IgD-negative memory B cell (primary cell): ENCODE measurements around the gene BRAF. TPM values are rescaled to one million over a fixed set of nuclear protein-coding genes. Genes with fewer than 3 reads are reported as not detected.
"Not testable (repeated sequence)": the region's sequence is repeated elsewhere in the genome, so short reads cannot be mapped to it uniquely, and the experiment has no call there.

Source experiments
- H3K27ac Mint-ChIP-seq, 3 donors: one replicate each; pipeline ENCODE4 v1.8.0; 2020 to 2022; ENCODE audit warnings: mild to moderate bottlenecking in 3 of 3, mixed read lengths in 3 of 3, moderate library complexity in 1 of 3
- H3K27me3 Mint-ChIP-seq: one replicate; pipeline ENCODE4 v1.8.0; 2021; ENCODE audit warnings: mixed read lengths
- H3K36me3 Mint-ChIP-seq: one replicate; pipeline ENCODE4 v1.8.0; 2020; ENCODE audit warnings: mild to moderate bottlenecking, mixed read lengths
- H3K4me1 Mint-ChIP-seq, 3 donors: one replicate each; pipeline ENCODE4 v1.8.0; 2020 to 2022; ENCODE audit warnings: mixed read lengths in 3 of 3, mild to moderate bottlenecking in 1 of 3
- H3K4me3 Mint-ChIP-seq, 4 donors: one replicate each; pipeline ENCODE4 v1.8.0; 2020 to 2022; ENCODE audit warnings: mild to moderate bottlenecking in 4 of 4, mixed read lengths in 4 of 4, moderate library complexity in 3 of 4
- H3K9me3 Mint-ChIP-seq, 3 donors: one replicate each; pipeline ENCODE4 v1.8.0; 2020 to 2021; ENCODE audit warnings: mixed read lengths in 3 of 3, mild to moderate bottlenecking in 1 of 3
- polyA plus RNA-seq: library from polyadenylated mRNA; unstranded; fragments of 300-500 nt; fragmentation: Illumina TruSeq; gene quantifications from one replicate; pipeline ENCODE4 v1.2.3, GENCODE V29; 2021

The BRAF gene
- polyA plus RNA-seq, 1 donor from 2014 or later = 11.6 TPM

DNA sequence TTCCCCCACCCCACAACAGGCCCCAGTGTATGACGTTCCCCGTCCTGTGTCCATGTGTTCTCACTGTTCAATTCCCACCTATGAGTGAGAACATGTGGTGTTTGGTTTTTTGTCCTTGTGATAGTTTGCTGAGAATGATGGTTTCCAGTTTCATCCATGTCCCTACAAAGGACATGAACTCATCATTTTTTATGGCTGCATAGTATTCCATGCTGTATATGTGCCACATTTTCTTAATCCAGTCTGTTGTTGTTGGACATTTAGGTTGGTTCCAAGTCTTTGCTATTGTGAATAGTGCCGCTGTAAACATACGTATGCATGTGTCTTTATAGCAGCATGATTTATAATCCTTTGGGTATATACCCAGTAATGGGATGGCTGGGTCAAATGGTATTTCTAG, 216.0 kb downstream of the BRAF start:
- not testable (repeated sequence) for H3K36me3 Mint-ChIP-seq, H3K9me3 Mint-ChIP-seq, H3K4me3 Mint-ChIP-seq, H3K4me1 Mint-ChIP-seq, H3K27me3 Mint-ChIP-seq, H3K27ac Mint-ChIP-seq

DNA sequence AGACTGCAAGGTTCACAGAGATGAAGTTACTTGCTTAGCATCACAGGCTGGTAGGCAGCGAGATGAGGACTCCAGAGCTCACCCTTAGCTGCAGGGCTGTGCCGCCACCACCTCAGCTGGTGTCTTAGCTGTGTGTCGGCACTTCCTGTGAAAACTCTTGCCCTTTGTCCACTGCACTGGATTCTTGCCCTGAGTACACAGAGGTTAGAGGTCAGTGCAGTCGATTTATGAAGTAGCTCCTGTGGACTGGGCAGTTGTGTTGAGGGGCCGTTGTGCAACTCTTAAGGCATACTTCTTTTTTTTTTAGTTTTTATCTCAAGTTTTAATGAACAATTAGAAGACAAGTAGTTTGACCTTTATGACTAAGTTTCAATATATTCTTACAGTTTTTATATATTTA, 217.6 kb downstream of the BRAF start:
- Mint-ChIP-seq H3K4me3 (no peak overlapping the region), H3K4me1 (peaks cover 0 to 7% (median 0%) of the 10 kb centered on the region in 3 donors), H3K9me3 (no peaks in the 10 kb centered on the region), H3K27me3 (no peaks in the 10 kb centered on the region), H3K27ac (no peak overlapping the region), H3K36me3 (peaks cover 4% of the 10 kb centered on the region)

GRCh38 chr7:140704205-140704604, 220.5 kb downstream of the BRAF start:
- Mint-ChIP-seq H3K27me3 (no peaks in the 10 kb centered on the region), H3K9me3 (no peaks in the 10 kb centered on the region), H3K27ac (peak overlapping the region in 1 of 3 donors; percentile 62), H3K36me3 (peaks cover 3% of the 10 kb centered on the region), H3K4me1 (peaks cover 6 to 13% (median 9%) of the 10 kb centered on the region in 3 donors), H3K4me3 (no peak overlapping the region)

DNA sequence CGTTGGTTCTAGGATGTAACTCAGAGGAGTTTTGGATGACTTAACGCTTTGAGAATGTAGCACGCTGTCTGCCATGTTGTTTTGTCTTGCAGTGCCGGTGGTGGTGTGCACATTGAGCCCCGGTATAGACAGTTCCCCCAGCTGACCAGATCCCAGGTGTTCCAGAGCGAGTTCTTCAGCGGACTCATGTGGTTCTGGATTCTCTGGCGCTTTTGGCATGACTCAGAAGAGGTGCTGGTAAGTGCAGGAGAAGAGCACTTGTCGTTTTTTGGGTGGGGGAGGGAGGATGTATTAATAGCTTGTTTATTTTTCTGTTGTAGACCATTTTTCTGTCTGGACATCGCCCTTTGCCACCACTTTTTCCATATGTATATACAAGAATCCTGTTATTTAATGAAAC, 222.0 kb downstream of the BRAF start:
- peaks cover 11 to 22% (median 13%) of the 10 kb centered on the region in 3 donors for H3K4me1 Mint-ChIP-seq
- H3K27ac Mint-ChIP-seq = no peak overlapping the region
- H3K36me3 Mint-ChIP-seq = peaks cover 1% of the 10 kb centered on the region
- no peak overlapping the region for H3K4me3 Mint-ChIP-seq
- H3K27me3 Mint-ChIP-seq = no peaks in the 10 kb centered on the region
- H3K9me3 Mint-ChIP-seq = no peaks in the 10 kb centered on the region

DNA sequence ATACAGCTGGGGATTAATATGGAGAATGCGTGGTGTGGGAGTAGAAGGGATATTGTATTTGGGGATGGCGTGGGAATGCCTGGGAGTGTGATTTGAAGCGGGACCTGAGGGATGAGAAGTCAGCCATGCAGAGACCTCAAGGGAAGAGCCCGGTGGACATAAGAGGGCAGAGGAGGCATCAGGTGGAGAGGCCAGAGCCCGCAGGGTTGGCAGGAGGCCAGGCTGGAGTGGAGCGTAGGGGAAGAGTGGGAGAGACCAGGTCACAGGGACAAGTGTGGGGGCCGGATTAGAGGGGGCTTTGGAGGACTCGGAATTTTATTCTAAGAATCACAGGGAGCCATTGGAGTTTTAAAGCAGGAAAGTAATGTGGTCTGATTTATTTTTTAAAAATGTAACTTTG, 226.3 kb downstream of the BRAF start:
- Mint-ChIP-seq H3K36me3 (peaks cover 1% of the 10 kb centered on the region), H3K27me3 (peaks cover 1% of the 10 kb centered on the region), H3K4me3 (peak overlapping the region; percentile 27 to 99 (median 74)), H3K9me3 (no peaks in the 10 kb centered on the region), H3K27ac (peak overlapping the region in 1 of 3 donors; percentile 4), H3K4me1 (peaks cover 22 to 28% (median 24%) of the 10 kb centered on the region in 3 donors)

- peaks cover 4% of the 10 kb centered on the region for H3K36me3 Mint-ChIP-seq
- H3K4me1 Mint-ChIP-seq = peaks cover 22 to 25% (median 24%) of the 10 kb centered on the region in 3 donors
- peak overlapping the region; percentile 98 to 100 (median 99) for H3K4me3 Mint-ChIP-seq
- H3K27ac Mint-ChIP-seq = peak overlapping the region; percentile 96 to 99 (median 97)
- H3K27me3 Mint-ChIP-seq = peaks cover 1% of the 10 kb centered on the region
- no peaks in the 10 kb centered on the region for H3K9me3 Mint-ChIP-seq
Measured at GRCh38 chr7:140697447-140698143, 227.1 kb downstream of the BRAF start.

- Mint-ChIP-seq H3K36me3 (peaks cover 4% of the 10 kb centered on the region), H3K27ac (peak within 1 kb of the TSS; percentile 96 to 99 (median 97)), H3K4me1 (peaks cover 22 to 24% (median 22%) of the 10 kb centered on the region in 3 donors), H3K9me3 (no peaks in the 10 kb centered on the region), H3K4me3 (peak within 1 kb of the TSS; percentile 98 to 100 (median 99)), H3K27me3 (peaks cover 1% of the 10 kb centered on the region)
Measured at GRCh38 chr7:140696680-140697446, 227.9 kb downstream of the BRAF start, which contains the start of gene NDUFB2. TSS of gene NDUFB2 (plus strand) at chr7:140696708. CDS start at chr7:140696745, 37 bp downstream.

DNA sequence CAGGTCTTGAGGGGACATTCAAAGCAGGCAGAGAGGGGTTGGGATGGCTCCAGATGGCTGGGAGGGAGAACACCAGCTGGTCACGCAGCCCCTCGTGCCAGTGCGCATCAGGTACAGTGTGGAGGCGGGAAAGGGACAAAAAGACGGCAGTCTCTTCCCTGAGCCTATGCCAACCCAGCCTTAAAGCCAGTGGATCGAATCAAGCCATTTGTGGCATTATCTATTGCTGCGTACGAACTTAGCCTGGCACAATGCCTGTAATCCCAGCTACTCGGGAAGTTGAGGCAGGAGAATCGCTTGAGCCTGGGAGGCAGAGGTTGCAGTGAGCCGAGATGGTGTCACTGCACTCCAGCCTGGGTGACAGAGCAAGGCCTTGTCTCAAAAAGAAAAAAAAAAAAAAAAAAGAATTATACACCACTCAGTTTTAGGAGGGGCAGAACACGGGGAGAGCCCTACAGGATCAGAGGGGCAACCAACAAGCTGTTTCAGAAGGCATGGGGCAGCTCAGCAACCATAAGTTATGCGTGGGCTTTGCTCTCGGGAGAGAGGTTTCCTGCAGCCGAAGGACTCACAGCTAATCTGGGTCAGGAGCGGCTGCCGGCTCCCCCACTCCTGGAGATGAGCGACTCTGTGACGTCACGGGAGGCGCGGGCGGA, 228.6 kb downstream of the BRAF start:
- Mint-ChIP-seq H3K4me1 (peaks cover 21 to 24% (median 22%) of the 10 kb centered on the region in 3 donors), H3K4me3 (peak overlapping the region; percentile 98 to 100 (median 99)), H3K27me3 (peaks cover 1% of the 10 kb centered on the region), H3K9me3 (no peaks in the 10 kb centered on the region), H3K27ac (peak overlapping the region; percentile 96 to 99 (median 97)), H3K36me3 (peaks cover 4% of the 10 kb centered on the region)

- Mint-ChIP-seq H3K4me1 (peaks cover 21 to 25% (median 24%) of the 10 kb centered on the region in 3 donors), H3K27ac (peak overlapping the region; percentile 96 to 99 (median 97)), H3K36me3 (peaks cover 4% of the 10 kb centered on the region), H3K9me3 (no peaks in the 10 kb centered on the region), H3K4me3 (peak overlapping the region in 2 of 4 donors; percentile 63 to 100), H3K27me3 (peaks cover 1% of the 10 kb centered on the region)
Measured at GRCh38 chr7:140695381-140695780, 229.3 kb downstream of the BRAF start.

DNA sequence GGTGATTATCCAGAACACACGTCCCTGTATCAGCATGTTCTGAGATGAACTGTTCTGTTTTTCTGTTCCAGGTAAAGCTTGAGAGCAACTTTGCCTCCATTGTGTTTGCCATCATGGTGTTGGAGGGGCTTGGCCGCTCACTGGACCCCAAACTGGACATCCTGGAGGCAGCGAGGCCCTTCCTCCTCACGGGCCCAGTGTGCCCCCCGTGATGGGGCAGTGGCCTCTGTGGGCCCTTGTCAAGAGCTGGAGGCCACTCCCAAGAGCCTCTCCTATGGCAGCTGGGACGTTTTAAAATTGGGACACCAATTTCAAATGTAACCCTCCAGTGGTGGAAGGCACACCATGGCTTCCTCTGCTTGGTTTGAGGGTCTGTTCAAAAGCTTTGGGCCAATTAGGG, 230.1 kb downstream of the BRAF start:
- Mint-ChIP-seq H3K36me3 (peaks cover 4% of the 10 kb centered on the region), H3K4me3 (peak overlapping the region in 1 of 4 donors; percentile 41), H3K9me3 (no peaks in the 10 kb centered on the region), H3K4me1 (peaks cover 19 to 22% (median 21%) of the 10 kb centered on the region in 3 donors), H3K27me3 (peaks cover 1% of the 10 kb centered on the region), H3K27ac (peak overlapping the region in 2 of 3 donors; percentile 97 to 99)

- H3K4me3 Mint-ChIP-seq = peak overlapping the region in 1 of 4 donors; percentile 41
- H3K27ac Mint-ChIP-seq, H3K27me3 Mint-ChIP-seq, H3K9me3 Mint-ChIP-seq, H3K36me3 Mint-ChIP-seq: not testable (repeated sequence)
- peaks cover 13 to 18% (median 16%) of the 10 kb centered on the region in 3 donors for H3K4me1 Mint-ChIP-seq
Measured at GRCh38 chr7:140693849-140694248, 230.9 kb downstream of the BRAF start.

DNA sequence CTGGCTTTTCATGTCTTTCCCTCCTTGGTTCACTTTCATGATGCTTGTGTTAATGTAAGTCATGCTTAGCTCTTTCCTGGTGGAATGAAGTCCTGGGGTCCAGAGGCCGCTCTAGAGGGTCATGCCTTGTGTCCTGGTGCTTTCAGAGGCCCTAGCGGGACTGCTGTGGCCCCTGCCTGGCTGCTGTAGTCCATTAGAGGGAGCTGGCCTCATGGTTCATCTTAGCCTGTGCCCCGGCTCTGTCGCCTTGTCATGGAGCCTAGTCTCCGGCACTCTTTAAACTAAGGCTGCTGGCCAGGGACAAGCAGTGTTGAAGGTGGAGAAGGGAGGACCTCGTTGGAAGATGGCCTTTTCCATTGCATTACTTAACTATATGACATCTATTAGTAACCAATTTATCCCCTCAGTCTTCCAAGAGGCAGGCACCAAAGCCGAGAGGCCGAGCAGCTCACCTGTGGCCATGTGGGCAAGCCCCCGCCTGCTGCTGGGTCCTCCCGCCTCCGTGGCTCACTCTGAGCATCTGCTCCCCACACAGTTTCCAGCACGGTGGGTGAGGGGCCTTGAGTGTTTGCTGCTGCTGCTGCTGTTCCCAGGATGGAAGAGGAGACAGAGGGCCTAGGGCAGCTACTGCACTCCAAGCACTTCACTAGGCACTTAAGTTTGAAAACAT, 233.2 kb downstream of the BRAF start:
- Mint-ChIP-seq H3K27ac (no peak overlapping the region), H3K4me3 (no peak overlapping the region), H3K4me1 (peaks cover 3 to 8% (median 4%) of the 10 kb centered on the region in 3 donors), H3K9me3 (no peaks in the 10 kb centered on the region), H3K36me3 (peaks cover 4% of the 10 kb centered on the region), H3K27me3 (no peaks in the 10 kb centered on the region)

DNA sequence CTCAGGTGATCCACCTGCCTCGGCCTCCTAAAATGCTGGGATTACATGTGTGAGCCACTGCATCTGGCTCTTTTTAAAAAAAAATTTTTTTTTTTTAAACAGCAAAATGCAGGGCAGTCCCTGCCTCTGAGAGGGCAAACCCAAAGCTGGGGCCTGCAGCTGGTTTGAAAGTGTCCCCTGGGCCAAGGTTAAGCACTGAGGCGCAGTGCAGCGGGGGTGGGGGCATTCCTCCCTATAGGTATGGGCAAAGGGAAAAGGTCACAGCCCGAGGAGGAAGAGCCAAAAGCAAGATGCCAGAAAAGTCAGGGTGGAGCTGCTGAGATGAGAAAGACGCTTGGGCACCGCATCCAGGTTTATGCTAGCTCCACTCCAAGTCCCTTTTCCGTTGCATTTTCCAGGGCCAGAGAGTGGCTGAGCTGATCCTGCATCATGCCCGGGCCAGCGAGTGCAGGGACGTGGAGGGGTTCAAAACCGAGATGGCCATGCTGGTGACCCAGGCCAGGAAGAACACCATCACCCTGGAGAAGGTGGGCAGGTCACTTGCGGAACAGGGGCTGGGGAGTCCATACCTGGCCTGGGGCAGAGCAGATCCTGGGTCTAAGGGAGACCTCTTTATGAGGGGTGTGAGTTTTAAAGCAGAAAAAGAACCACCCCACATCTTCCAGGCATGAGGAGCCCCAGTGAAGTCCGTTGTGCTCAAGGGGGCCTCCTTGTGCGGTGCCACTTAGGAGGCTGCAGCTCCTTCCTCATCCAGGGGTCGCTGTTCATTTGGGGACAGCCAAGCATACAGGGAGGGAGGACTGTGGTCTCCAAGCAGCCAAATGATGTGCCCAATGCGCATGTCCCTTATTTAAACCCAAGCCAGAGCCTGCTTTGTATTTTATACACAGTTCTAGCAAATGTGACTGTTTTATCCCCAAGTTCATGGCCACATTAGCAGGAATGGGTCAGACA, 235.3 kb downstream of the BRAF start:
- H3K9me3 Mint-ChIP-seq = no peaks in the 10 kb centered on the region
- no peaks in the 10 kb centered on the region for H3K27me3 Mint-ChIP-seq
- peaks cover 4% of the 10 kb centered on the region for H3K36me3 Mint-ChIP-seq
- peaks cover 0 to 3% (median 0%) of the 10 kb centered on the region in 3 donors for H3K4me1 Mint-ChIP-seq
- H3K4me3 Mint-ChIP-seq = no peak overlapping the region
- no peak overlapping the region for H3K27ac Mint-ChIP-seq

DNA sequence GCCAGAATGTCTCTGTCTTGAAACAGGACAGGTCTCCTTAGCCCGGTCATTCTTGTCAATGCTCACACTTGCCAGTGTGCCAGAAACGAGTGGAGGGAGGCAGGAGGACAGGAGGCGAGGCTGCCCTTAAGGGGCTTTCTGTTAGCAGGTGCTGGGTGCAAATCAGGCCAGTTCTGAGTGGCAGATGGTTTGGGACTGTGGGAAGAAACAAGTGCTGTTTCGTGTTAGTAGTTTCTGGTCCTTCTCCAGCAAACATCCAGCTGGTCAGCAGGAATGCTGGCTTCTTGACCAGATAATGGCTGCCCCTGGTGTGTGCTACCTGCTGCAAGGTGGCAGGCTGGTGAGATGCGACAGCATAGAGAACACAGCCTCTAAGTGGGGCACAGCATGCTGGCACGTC, 236.4 kb downstream of the BRAF start:
- H3K27ac Mint-ChIP-seq = no peak overlapping the region
- H3K9me3 Mint-ChIP-seq = no peaks in the 10 kb centered on the region
- no peak overlapping the region for H3K4me3 Mint-ChIP-seq
- H3K4me1 Mint-ChIP-seq = peaks cover 0 to 3% (median 0%) of the 10 kb centered on the region in 3 donors
- no peaks in the 10 kb centered on the region for H3K27me3 Mint-ChIP-seq
- H3K36me3 Mint-ChIP-seq = peaks cover 4% of the 10 kb centered on the region
